Measurements from ENCODE around the gene SVOP.
"Not testable (repeated sequence)": the region's sequence is repeated elsewhere in the genome, so short reads cannot be mapped to it uniquely, and the experiment has no call there.

Gene SVOP

DNA sequence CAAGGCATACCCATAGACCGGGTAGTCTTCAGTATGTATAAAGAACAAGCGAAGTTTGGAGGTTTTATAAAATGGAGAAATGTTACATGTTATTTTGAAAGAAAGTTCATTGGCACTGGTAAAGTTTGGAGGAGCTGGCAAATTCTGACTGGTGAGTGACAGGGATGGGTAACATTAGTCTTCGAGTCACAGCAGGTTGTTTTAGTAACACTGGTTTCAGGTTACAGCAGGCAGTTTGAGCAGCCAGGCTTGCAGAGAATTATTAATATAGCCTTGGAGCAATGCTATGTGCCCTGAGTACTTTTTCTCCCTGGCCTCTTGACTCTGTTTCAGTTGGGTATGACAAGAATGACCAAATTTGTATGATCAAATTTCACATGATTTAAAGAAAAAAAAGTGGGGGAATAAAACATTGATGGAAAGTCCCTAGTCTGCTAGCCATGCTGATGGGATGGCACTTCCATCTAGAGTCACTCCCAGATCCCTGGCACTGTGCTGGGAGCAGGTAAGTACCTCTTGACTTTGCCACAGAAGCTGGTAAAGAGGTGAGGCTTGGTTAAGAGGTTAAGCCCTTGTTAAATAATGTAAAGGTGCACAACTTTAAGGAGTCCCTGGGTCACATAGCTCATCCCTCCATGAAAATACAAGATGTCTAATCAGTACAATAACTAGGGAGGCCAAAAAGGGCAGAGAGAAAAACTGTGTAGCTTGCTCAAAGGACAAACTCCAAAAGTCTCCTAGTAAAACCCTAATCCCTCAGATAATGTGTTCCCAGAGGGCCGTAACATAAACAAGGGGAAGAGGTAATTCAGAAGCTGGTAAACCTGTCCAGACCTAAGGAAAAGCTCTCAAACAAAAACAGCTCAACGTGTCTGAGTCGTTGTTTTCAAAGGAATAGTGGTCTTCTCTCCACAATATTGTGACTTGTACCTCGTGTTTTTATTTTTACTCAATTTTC lies 12.7 kb upstream of the SVOP start:
- no peak overlapping the region for H3K27ac ChIP-seq
- no peak for DNase-seq (ENCODE audit: low read depth, low spot score)

DNA sequence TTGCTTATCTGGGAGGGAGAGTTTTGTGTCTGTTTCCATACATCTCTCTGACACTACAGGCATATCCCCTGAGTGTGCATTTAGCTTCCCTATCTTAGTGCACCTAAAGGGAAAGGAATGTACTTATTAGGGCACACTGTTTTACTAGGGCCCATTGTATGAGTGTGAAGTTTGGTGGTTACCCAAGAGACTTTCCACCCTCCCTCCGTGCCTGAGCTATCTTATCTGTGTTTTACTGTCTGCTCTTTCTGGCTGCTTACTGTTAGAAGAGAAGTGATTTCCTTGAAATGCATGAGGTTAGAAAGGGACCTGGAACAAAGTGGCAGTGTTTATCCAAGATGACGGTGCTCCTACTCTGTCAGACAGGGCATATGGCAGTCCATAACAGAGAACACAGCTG lies 8.5 kb upstream of the SVOP start:
- DNase-seq (ENCODE audit: low read depth, low spot score) = no peak
- no peak overlapping the region for H3K27ac ChIP-seq

DNA sequence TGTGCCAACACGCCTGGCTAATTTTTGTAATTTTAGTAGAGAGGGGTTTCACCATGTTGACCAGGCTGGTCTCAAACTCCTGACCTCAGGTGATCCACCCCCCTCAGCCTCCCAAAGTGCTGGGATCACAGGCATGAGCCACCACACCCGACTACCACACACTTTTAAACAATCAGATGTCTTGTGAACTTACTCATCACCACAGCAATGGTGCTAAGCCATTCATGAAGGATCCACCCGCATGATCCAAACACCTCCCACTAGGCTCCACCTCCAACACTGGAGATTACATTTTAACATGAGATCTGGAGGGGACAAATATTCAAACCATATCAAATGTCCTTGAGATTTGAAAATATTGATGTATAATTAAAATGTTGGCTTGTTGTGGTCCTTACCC lies 7.8 kb upstream of the SVOP start:
- not testable (repeated sequence) for DNase-seq (ENCODE audit: low read depth, low spot score)

DNA sequence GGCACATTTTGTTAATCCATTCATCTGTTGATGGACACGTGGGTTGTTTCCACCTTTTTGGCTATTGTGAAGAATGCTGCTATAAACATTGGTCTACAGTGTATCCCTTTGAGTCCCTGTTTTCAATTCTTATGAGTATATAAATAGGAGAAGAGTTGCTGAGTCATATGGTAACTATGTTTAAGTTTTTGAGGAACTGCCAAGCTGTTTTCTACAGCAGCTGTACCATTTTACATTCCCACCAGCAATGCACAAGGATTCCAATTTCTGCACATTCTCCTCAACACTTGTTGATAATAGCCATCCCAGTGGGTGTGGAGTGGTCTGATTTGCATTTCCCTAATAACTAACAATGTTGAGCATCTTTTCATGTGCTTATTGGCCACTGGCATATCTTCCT lies 6.9 kb upstream of the SVOP start:
- no peak for DNase-seq (ENCODE audit: low read depth, low spot score)
- no peak overlapping the region for H3K27ac ChIP-seq

More for the DNA sequence above, 7.8 kb upstream of the SVOP start:
- not testable (repeated sequence) for H3K27ac ChIP-seq

DNA sequence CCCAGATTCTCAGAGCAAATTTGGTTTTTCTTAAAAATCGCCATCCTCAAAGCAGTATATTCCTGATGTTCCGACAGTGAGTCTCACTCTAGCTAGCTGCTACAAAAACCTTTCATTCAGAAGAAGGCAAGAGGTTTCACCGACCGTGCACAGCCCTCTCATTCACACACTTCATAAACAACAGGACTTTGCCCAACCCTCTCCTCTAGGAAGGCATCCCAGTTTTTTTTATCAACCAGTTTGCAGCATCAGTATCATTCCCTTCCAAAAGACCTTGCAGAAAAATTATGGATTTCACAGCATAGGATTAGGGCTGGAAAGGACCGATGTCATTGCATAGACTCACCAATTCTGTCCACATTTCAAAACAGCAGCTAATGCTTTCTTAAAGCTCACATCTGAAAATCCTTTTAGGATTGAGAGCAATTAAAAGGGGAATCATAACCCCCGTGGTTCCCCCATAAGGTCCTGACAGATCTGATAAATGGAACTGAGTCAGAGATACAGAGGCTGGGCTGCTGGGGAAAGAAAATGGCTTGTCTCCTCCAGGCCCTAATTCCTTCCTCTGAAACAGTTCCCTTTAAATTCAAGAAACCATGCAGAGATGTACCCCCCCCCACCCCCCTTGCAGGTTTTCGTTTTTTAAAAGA lies 597 bp downstream of the SVOP start:
- no peak overlapping the region for H3K27ac ChIP-seq
- DNase-seq (ENCODE audit: low read depth, low spot score) = no peak

DNA sequence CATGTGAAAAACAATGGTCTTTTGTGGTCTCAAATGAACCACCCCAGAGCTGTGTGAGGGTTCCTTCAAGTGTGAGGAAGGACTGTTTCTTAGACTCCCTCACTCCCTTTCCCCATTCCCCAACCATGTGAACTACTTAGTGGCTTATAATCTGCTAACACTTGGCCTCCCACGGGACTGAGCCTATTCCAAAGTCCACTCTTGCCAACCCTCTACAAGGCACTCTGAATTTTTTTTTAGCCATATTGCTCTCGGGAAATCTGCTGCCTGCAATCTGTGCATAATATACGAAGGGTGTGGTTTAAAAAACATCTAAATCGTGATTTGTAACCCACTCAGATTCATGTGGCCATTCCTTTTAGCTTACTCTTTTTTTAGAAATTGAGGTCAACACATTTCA lies 2.6 kb downstream of the SVOP start:
- no peak overlapping the region for H3K27ac ChIP-seq
- DNase-seq (ENCODE audit: low read depth, low spot score) = no peak

DNA sequence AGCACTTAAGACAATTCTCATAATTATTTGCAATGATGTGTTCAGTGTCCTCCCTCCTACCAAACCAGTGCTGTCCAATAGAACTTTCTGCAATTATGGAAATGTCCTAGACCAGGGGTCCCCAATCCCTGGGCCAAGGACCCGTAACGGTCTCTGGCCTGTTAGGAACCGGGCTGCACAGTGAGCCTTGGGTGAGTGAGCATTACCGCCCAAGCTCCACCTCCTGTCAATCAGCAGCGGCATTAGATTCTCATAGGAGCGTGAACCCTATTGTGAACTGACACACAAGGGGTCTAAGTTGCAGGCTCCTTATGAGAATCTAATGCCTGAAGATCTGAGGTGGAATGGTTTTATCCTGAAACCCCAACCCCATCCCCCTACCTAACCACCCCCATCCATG lies 3.9 kb downstream of the SVOP start:
- no peak for DNase-seq (ENCODE audit: low read depth, low spot score)
- no peak overlapping the region for H3K27ac ChIP-seq

DNA sequence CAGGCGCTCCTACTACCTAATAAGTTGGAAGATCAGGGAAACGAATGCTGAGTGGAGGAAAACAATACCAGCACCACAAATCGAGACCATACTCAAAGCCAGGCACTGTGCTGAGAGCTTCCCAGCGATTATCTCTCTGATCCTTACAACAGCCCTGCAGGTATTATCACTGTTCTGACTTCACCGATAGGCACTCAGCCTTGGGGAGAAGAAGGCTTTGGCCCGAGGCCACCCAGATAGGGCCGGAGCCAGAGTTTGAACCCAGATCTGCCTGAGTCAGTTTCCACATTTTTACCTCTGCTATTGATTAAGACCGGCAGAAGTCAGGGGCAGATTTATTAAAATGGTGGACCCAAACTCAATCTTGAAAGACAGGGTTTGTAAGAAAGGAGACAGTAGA lies 4.9 kb downstream of the SVOP start:
- DNase-seq (ENCODE audit: low read depth, low spot score) = no peak
- no peak overlapping the region for H3K27ac ChIP-seq

DNA sequence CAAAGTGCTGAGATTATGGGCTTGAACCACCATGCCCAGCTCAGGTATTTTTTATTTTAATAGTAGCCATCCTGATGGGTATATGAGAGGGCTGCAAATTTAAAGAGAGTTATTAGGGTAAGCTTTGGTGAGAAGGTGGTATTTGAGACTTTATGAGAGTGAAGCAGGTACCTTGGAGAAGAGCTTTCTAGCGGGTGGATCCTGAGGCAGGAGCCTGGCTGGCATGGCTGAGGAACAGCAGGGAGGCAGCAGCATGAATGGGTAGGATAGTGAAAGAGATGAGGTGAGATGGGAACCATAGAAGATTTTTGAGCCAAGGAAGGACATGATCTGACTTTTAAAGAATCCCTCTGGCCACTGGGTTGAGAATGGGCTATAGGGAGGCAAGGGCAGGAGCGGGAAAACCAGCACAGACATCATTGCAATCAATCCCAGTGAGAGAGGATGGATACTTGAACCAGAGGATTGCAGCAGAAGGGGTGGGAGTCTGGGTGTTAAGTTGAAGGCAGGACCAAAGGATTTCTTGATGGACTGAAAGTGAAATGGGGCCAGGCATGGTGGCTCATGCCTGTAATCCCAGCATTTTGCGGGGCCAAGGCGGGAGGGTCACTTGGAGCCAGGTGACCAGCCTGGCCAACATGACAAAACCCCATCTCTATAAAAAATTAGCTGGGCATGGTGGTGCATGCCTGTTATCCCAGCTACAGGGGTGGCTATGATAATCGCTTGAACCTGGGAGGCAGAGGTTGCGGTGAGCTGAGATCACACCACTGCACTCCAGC lies 5.7 kb downstream of the SVOP start:
- DNase-seq (ENCODE audit: low read depth, low spot score) = no peak

DNA sequence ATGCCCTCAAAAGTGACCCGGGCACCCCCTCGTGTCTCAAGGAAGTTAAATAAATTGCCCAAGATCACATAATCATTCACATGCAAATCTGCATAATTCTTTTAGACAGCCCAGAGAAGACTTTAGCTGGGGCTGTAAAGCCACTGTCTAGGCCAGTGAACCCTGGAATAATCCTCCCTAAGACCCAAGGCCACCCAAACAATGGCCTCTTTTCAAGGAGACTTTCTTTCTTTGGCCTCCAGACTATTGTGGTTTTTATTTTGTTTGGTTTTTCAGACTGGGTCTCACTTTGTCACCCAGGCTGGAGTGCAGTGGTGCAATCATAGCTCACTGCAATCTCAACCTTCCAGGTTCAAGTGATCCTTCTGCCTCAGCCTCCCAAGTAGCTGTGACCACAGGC lies 10.6 kb downstream of the SVOP start:
- no peak for DNase-seq (ENCODE audit: low read depth, low spot score)
- no peak overlapping the region for H3K27ac ChIP-seq

More for the DNA sequence above, 5.7 kb downstream of the SVOP start:
- H3K27ac ChIP-seq = no peak overlapping the region

DNA sequence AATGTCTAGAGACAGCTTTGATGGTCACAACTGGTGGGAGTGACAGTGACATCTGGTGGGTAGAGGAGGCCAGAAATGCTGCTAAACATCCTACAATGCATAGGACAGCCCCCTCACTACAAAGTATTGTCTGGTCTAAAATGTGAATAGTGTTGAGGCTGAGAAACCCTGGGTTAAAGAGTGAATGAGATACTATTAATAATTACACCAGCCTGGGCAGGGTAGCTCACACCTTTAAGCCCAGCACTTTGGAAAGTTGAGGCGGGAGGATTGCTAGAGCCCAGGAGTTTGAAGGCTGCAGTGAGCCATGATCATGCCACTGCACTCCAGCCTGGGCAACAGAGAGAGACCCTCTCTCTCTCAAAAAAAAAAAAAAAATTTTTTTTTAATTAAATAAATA lies 11.1 kb downstream of the SVOP start:
- H3K27ac ChIP-seq = no peak overlapping the region
- no peak for DNase-seq (ENCODE audit: low read depth, low spot score)

DNA sequence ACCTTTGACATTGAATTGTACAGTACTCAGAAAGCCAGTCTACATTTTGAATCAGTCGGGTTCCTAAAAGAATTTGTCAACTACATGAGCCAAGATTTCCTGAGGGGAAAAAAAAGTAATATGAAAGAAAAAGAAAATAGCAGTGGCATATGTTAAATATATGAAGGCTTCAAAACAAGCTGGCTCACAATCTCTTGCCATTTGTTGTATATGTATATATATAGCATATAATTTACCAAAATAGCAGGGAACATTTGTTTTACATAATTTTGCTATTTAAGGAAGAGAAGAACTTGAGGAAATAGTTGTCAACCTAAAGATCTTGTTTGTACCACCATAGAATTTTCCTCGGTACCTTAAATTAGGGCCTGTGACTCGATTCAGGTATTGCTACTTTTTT lies 16.9 kb downstream of the SVOP start:
- no peak for DNase-seq (ENCODE audit: low read depth, low spot score)
- no peak overlapping the region for H3K27ac ChIP-seq

DNA sequence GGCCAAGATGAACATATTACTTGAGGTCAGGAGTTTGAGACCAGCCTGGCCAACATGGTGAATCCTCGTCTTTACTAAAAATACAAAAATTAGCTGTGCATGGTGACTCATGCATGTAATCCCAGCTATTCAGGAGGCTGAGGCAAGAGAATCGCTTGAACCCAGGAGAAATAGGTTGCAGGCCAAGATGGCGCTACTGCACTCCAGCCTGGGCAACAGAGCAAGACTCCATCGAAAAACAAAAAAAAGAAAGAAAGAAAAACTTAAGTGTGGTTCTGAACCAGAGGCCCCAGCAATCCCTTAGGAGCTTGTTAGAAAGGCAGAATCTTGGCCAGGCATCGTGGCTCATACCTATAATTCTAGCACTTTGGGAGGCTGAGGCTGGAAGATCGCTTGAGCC lies 24.5 kb downstream of the SVOP start:
- no peak for DNase-seq (ENCODE audit: low read depth, low spot score)
- H3K27ac ChIP-seq = no peak overlapping the region

DNA sequence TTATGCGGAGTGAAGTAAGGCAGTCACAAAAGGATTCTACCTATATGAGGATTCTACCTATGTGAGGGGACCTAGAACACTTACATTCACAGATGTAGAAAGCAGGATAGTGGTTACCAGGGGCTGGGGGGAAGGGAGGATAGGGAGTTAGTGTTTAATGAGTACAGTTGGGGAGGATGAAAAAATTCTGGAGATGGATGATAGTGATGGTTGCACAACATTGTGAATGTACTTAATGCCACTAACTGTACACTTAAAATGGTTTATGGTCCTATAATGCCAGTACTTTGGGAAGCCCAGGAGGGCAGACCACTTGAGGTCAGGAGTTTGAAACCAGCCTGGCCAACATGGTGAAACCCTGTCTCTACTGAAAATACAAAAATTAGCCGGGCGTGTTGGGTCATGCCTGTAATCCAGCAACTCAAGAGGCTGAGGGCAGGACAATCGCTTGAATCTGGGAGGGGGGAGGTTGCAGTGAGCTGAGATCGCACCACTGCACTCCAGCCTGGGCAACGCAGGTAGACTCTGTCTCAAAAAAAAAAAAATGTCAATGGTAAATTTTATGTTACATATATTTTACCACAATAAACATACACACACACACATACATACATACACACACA lies 25.4 kb downstream of the SVOP start:
- no peak overlapping the region for H3K27ac ChIP-seq
- no peak for DNase-seq (ENCODE audit: low read depth, low spot score)

DNA sequence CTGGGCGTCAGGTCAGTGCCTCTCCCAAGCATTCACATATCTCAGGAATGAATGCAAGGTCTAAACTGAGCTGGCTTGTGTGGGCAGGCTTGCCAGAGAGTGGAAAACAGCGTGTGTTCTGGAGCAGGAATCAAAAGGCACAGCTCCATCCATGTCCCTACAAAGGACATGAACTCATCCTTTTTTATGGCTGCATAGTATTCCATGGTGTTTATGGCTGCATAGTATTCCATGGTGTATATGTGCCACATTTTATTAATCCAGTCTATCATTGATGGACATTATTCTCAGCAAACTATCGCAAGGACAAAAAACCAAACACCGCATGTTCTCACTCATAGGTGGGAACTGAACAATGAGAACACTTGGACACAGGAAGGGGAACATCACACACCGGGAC lies 30.8 kb downstream of the SVOP start:
- not testable (repeated sequence) for DNase-seq (ENCODE audit: low read depth, low spot score); H3K27ac ChIP-seq

DNA sequence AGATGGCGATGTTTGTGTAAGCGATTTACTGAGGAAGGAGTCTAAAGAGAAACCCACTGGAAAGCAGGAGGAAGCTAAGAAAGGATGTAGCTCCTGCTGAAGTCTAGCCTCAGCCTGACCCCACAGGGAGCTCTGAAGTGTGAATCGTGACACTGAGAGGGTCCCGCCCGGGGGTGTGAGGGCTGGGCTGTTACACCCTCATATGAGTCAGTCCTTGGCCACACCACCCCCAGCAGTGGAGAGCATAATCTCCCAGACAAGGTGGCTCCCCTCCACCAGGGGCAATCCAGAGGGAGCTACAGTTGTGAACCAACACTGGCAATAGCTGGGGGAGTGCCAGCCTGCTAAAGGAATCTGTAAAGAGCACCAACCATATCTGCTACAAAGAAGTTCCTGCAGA lies 31.5 kb downstream of the SVOP start:
- H3K27ac ChIP-seq = no peak overlapping the region
- no peak for DNase-seq (ENCODE audit: low read depth, low spot score)

DNA sequence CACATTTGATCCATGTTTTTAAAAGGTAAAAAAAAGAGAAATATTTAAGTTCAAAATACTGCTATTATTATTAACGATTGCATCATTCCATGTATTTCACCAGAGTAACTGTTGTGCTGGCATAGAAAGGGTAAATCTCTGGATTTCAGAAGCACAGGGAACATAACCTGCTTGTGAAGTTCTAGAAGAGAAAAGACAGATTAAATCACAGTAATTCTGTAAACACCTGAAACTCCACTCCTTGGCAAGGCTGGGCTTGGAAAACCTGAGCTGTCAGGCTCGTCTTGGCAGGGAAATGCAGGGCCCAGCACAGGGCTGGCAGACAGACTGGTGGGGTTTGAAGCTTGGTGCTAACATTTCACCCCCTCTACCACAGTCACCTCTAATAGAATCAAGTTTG lies 35.1 kb downstream of the SVOP start:
- no peak for DNase-seq (ENCODE audit: low read depth, low spot score)
- no peak overlapping the region for H3K27ac ChIP-seq

DNA sequence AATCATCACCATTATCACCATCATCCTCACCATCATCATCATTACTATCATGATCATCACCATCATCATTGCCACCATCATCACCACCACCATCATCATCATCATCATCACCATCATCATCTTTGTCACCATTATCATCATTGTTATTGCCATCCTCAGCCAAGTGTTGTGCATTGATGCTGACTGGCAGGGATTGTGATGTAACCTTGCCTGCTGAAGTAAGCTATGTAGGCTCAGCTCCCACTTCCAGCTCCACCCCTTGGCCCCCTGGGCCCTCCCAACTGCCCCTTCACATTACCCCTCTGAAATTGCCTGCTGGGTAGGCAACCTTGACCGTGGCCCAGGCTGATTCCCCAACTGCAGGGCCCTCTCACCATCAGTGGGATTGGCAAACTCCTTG lies 37.6 kb downstream of the SVOP start:
- no peak for DNase-seq (ENCODE audit: low read depth, low spot score)
- H3K27ac ChIP-seq = no peak overlapping the region

DNA sequence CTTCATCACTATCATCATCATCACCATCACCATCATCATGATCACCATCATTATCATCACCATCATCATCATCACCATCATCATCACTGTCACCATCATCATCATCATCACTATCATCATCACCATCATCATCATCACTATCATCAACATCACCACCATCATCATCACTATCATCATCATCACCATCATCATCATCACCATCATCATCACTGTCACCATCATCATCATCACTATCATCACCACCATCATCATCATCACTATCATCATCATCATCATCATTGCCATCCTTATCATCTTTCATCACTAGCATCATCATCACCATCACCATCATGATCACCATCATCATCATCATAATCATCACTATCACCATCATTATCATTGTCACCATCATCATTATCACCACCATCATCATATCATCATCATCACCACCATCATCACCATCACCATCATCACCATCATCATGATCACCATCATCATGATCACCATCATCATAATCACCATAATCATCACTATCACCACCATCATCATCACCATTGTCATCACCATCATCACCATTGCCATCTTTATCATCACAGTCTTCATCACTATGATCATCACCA lies 38.1 kb downstream of the SVOP start:
- H3K27ac ChIP-seq = no peak overlapping the region
- no peak for DNase-seq (ENCODE audit: low read depth, low spot score)

DNA sequence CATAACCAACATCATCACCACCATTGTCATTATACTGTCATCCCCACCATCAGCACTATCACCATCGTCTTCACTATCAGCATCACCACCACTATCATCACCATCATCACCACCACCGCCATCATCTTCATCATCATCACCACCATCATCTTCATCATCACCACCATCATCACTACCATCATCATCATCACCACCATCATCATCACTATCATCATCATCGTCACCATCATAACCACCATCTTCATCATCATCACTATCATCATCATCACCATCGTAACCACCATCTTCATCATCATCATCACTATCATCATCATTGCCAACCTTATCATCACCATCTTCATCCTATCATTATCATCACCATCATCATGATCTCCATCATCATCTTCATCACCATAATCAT lies 39.0 kb downstream of the SVOP start:
- DNase-seq (ENCODE audit: low read depth, low spot score) = no peak
- H3K27ac ChIP-seq = no peak overlapping the region

Data from epithelial cell of prostate (primary cell).